K562 (cell line): ENCODE measurements around the gene TMC6. TPM values are rescaled to one million over a fixed set of nuclear protein-coding genes. Genes with fewer than 3 reads are reported as not detected.

Source experiments
- BDP1 ChIP-seq: IDR thresholded peaks from 3 replicates; pipeline ENCODE4 v1.6.1; 2011; ENCODE audit not compliant: insufficient read length, insufficient read depth
- CTBP1 ChIP-seq: fragments of 450-650 bp; IDR thresholded peaks from 2 replicates; pipeline ENCODE4 v1.6.1; 2016; ENCODE audit warnings: borderline replicate concordance
- EP400 ChIP-seq: fragments of 450-650 bp; IDR thresholded peaks from 2 replicates; pipeline ENCODE4 v1.6.1; 2017; ENCODE audit warnings: antibody characterized with exemption, mild to moderate bottlenecking, moderate library complexity
- FIP1L1 ChIP-seq: fragments of 200-400 bp; formaldehyde crosslinking; IDR thresholded peaks from 2 replicates; pipeline ENCODE4 v1.6.1; 2018; ENCODE audit warnings: mild to moderate bottlenecking, low read depth, low read length; ENCODE audit not compliant: poor library complexity, severe bottlenecking
- GTF2A2 ChIP-seq: IDR thresholded peaks from 2 replicates; pipeline ENCODE4 v1.6.1; 2016; ENCODE audit warnings: mild to moderate bottlenecking, missing genetic modification characterization, missing compliant biosample characterization
- HNRNPLL ChIP-seq: fragments of 200-400 bp; formaldehyde crosslinking; IDR thresholded peaks from 2 replicates; pipeline ENCODE4 v1.6.1; 2017; ENCODE audit warnings: low read length, low read depth, mild to moderate bottlenecking; ENCODE audit not compliant: poor library complexity, severe bottlenecking
- KDM4B ChIP-seq, 2 experiments: fragments of 450-650 bp in 1 of 2; sonication (generic) in 1 of 2; IDR thresholded peaks; 2 replicates each; pipeline ENCODE4 v1.6.1; 2016 to 2017; ENCODE audit warnings: borderline replicate concordance in 2 of 2, antibody characterized with exemption in 1 of 2, low read depth in 1 of 2, mild to moderate bottlenecking in 1 of 2
- MTF1 ChIP-seq: fragments of 250-450 bp; sonication (Bioruptor Pico); IDR thresholded peaks from 2 replicates; pipeline ENCODE4 v1.9.0; 2021; ENCODE audit warnings: moderate library complexity, mild to moderate bottlenecking, inconsistent platforms, borderline replicate concordance
- NONO ChIP-seq, 2 experiments: fragments of 200-400 bp in 1 of 2; fragments of 450-650 bp in 1 of 2; formaldehyde crosslinking in 1 of 2; IDR thresholded peaks; 2 replicates each; pipeline ENCODE4 v1.6.1; 2017; ENCODE audit warnings: low read depth in 2 of 2, mild to moderate bottlenecking in 2 of 2, moderate library complexity in 2 of 2, low read length in 1 of 2
- NR2C2 ChIP-seq, 2 experiments: fragments of 200-800 bp in 1 of 2; sonication (Bioruptor generic) in 1 of 2; sonication (generic) in 1 of 2; formaldehyde crosslinking in 1 of 2; IDR thresholded peaks; 2 replicates each; pipeline versions ENCODE4 v1.6.1 to v1.8.0; 2016 to 2022; ENCODE audit warnings: mild to moderate bottlenecking in 1 of 2, missing compliant biosample characterization in 1 of 2, missing genetic modification characterization in 1 of 2, missing genetic modification reagents in 1 of 2
- OTX1 ChIP-seq: fragments of 450-650 bp; formaldehyde crosslinking; IDR thresholded peaks from 2 replicates; pipeline ENCODE4 v1.4.0; 2022; ENCODE audit warnings: mild to moderate bottlenecking
- SMARCA4 ChIP-seq: fragments of 450-650 bp; IDR thresholded peaks from 2 replicates; pipeline ENCODE4 v1.6.1; 2016
- SMARCC2 ChIP-seq: fragments of 450-650 bp; IDR thresholded peaks from 2 replicates; pipeline ENCODE4 v1.6.1; 2017; ENCODE audit warnings: antibody characterized with exemption, moderate library complexity, mild to moderate bottlenecking, low read depth
- SRF ChIP-seq, 2 experiments: fragments of 250-450, 450-650 bp in 1 of 2; sonication (Bioruptor Pico) in 1 of 2; sonication (generic) in 1 of 2; formaldehyde crosslinking; IDR thresholded peaks; 2 replicates each; pipeline versions ENCODE4 v1.5.0 to v1.5.1; 2020 to 2022; ENCODE audit warnings: mild to moderate bottlenecking in 1 of 2, missing genetic modification reagents in 1 of 2
- TCF7 ChIP-seq: sonication (generic); IDR thresholded peaks from 2 replicates; pipeline ENCODE4 v1.6.1; 2016; ENCODE audit warnings: antibody characterized with exemption, borderline replicate concordance
- YY1 ChIP-seq, 3 experiments: IDR thresholded peaks; 2 replicates each; pipeline ENCODE4 v1.6.1; 2011; ENCODE audit warnings: low read length in 2 of 3, mild to moderate bottlenecking in 2 of 3, moderate library complexity in 2 of 3, borderline replicate concordance in 1 of 3, control low read depth in 1 of 3, low read depth in 1 of 3; ENCODE audit not compliant: insufficient read depth in 3 of 3, insufficient replicate concordance in 2 of 3, control insufficient read depth in 1 of 3, insufficient read length in 1 of 3; ENCODE audit errors: extremely low read depth in 1 of 3
- ZBTB17 ChIP-seq: fragments of 450-650 bp; formaldehyde crosslinking; IDR thresholded peaks from 2 replicates; pipeline ENCODE4 v1.4.0; 2020; ENCODE audit warnings: mild to moderate bottlenecking
- ZBTB7A ChIP-seq: IDR thresholded peaks from 2 replicates; pipeline ENCODE4 v1.6.1; 2011; ENCODE audit warnings: low read depth, mild to moderate bottlenecking, low read length, moderate library complexity, borderline replicate concordance; ENCODE audit not compliant: control insufficient read depth
- ZNF551 ChIP-seq: fragments of 250-450 bp; sonication (Bioruptor Pico); IDR thresholded peaks from 2 replicates; pipeline ENCODE4 v1.5.0; 2021; ENCODE audit warnings: mild to moderate bottlenecking, moderate library complexity
- polyA plus RNA-seq, 8 experiments: library from polyadenylated mRNA; depleted of rRNA in 4 of 8; stranded (reverse) in 5 of 8; unstranded in 3 of 8; fragments of >200 nt; fragmentation: Nextera tagmentation in 2 of 8; fragmentation: Illumina TruSeq in 1 of 8; extraction: Ambion mirVana in 2 of 8; extraction: Trizol in 1 of 8; gene quantifications; 2 replicates each; pipeline versions ENCODE4 v1.2.1 to v1.2.3, GENCODE V29; 2011 to 2014; ENCODE audit warnings: inconsistent platforms in 1 of 8, missing spikeins in 1 of 8
- total RNA-seq, 7 experiments: library from RNA; depleted of rRNA in 6 of 7; stranded (reverse); fragments of >200 nt in 6 of 7; fragmentation: Illumina TruSeq in 2 of 7; extraction: Trizol in 2 of 7; gene quantifications; 2 replicates each; pipeline versions ENCODE4 v1.2.1 to v1.2.3, GENCODE V29; 2011 to 2021; ENCODE audit warnings: low replicate concordance in 1 of 7
- TF ChIP-seq, protein P1 (sequence below): sonication (generic); formaldehyde crosslinking; IDR thresholded peaks from 2 replicates; pipeline ENCODE4 v1.8.1; 2023; ENCODE audit warnings: mild to moderate bottlenecking, missing genetic modification reagents
- TF ChIP-seq, protein P2 (sequence below): sonication (generic); formaldehyde crosslinking; IDR thresholded peaks from 2 replicates; pipeline ENCODE4 v1.8.0; 2022; ENCODE audit warnings: missing genetic modification reagents, mild to moderate bottlenecking, moderate library complexity, borderline replicate concordance
- TF ChIP-seq, protein P3 (sequence below): sonication (generic); formaldehyde crosslinking; IDR thresholded peaks from 2 replicates; pipeline ENCODE4 v1.5.0; 2020; ENCODE audit warnings: missing genetic modification reagents

The TMC6 gene
- total and polyA plus RNA-seq, 9 of the 15 experiments (the other 6 are each of a cell fraction or from before 2014, with no cell fraction given): 4.1 to 351 (median 66.9) TPM

DNA sequence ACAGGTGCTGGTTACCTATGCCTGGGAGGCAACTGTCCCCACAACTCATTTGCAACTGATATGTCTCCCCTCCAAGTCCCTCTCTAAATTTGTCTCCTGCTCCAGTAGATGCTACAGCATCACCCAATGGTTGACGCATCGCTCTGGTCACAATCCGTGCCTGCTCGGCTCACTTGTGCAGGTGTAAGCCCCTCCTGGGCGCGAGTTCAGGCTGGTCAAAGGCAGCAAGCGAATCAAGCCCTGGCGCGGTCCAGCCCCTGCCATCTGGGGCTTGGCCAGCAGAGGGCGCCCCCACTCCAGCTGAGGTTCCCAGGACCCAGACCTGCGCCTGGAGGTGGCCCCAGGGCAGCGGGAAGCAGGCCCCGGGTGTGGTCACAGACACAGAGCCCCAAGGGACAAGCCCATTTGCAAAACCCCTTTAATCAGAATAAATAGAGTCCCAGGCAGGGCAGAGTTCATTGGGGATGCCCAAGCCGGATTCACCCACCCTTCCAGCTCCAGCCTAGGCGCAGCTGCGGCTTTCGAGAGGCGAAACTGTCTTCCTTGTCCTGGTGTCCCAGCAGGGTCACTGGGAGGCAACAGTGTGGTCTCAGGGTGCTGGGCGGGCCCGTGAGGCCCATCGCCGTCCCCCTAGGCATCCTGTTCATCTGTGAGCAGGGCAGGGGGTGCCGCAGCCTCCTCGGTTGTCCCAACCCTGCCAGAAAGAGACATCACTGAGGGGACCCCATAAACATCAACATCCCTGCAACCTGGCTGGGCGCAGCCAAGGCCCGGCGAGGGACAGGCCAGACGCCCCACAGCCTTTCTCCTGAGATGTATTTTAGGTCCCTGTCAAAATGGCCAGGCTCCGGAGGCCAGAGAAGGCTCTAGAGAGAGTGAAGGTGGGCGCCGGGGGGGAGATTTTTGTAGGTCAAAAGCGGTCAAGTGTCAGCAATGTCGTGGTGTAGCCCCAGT lies 15.8 kb downstream of the TMC6 start (continued):
- TF ChIP-seq, protein P1, sequence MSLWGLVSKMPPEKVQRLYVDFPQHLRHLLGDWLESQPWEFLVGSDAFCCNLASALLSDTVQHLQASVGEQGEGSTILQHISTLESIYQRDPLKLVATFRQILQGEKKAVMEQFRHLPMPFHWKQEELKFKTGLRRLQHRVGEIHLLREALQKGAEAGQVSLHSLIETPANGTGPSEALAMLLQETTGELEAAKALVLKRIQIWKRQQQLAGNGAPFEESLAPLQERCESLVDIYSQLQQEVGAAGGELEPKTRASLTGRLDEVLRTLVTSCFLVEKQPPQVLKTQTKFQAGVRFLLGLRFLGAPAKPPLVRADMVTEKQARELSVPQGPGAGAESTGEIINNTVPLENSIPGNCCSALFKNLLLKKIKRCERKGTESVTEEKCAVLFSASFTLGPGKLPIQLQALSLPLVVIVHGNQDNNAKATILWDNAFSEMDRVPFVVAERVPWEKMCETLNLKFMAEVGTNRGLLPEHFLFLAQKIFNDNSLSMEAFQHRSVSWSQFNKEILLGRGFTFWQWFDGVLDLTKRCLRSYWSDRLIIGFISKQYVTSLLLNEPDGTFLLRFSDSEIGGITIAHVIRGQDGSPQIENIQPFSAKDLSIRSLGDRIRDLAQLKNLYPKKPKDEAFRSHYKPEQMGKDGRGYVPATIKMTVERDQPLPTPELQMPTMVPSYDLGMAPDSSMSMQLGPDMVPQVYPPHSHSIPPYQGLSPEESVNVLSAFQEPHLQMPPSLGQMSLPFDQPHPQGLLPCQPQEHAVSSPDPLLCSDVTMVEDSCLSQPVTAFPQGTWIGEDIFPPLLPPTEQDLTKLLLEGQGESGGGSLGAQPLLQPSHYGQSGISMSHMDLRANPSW (CRISPR knock-in tag): no peak
- TF ChIP-seq CTBP1 (no peak; the same call in 1 of the 2 replicates), SMARCC2 (no peak), NR2C2 (CRISPR knock-in tag; IDR thresholded peaks at IDR 0.05) (peak; percentile 35; the same call in 1 of the 2 replicates), NR2C2 (tag; IDR thresholded peaks at IDR 0.05) (no peak), MTF1 (CRISPR knock-in tag) (no peak), ZBTB17 (no peak), ZBTB7A (no peak), GTF2A2 (tag) (no peak), EP400 (no peak), TCF7 (no peak), HNRNPLL (no peak), YY1 (IDR thresholded peaks at IDR 0.05; ENCODE audit: borderline replicate concordance in 1 of 3, control insufficient read depth in 1 of 3, extremely low read depth in 1 of 3, insufficient read depth in 3 of 3, insufficient read length in 1 of 3, insufficient replicate concordance in 2 of 3, low read depth in 1 of 3, low read length in 2 of 3) (peak in 1 of 3 experiments; percentile 49), SRF (CRISPR knock-in tag; IDR thresholded peaks at IDR 0.05) (no peak), FIP1L1 (no peak), NONO (IDR thresholded peaks at IDR 0.05; ENCODE audit: low read depth in 2 of 2, low read length in 1 of 2) (no peak), ZNF551 (CRISPR knock-in tag) (no peak), KDM4B (IDR thresholded peaks at IDR 0.05; ENCODE audit: borderline replicate concordance in 2 of 2, low read depth in 1 of 2) (no peak), SMARCA4 (no peak), BDP1 (no peak), OTX1 (CRISPR knock-in tag) (peak; percentile 2; the same call in 1 of the 2 replicates)
- TF ChIP-seq, protein P2, sequence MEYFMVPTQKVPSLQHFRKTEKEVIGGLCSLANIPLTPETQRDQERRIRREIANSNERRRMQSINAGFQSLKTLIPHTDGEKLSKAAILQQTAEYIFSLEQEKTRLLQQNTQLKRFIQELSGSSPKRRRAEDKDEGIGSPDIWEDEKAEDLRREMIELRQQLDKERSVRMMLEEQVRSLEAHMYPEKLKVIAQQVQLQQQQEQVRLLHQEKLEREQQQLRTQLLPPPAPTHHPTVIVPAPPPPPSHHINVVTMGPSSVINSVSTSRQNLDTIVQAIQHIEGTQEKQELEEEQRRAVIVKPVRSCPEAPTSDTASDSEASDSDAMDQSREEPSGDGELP (CRISPR knock-in tag): peak; percentile 93
- TF ChIP-seq, protein P3, sequence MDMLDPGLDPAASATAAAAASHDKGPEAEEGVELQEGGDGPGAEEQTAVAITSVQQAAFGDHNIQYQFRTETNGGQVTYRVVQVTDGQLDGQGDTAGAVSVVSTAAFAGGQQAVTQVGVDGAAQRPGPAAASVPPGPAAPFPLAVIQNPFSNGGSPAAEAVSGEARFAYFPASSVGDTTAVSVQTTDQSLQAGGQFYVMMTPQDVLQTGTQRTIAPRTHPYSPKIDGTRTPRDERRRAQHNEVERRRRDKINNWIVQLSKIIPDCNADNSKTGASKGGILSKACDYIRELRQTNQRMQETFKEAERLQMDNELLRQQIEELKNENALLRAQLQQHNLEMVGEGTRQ (CRISPR knock-in tag): no peak
